ENCODE results near the gene SPDYE4.

- TF ChIP-seq, protein P1, sequence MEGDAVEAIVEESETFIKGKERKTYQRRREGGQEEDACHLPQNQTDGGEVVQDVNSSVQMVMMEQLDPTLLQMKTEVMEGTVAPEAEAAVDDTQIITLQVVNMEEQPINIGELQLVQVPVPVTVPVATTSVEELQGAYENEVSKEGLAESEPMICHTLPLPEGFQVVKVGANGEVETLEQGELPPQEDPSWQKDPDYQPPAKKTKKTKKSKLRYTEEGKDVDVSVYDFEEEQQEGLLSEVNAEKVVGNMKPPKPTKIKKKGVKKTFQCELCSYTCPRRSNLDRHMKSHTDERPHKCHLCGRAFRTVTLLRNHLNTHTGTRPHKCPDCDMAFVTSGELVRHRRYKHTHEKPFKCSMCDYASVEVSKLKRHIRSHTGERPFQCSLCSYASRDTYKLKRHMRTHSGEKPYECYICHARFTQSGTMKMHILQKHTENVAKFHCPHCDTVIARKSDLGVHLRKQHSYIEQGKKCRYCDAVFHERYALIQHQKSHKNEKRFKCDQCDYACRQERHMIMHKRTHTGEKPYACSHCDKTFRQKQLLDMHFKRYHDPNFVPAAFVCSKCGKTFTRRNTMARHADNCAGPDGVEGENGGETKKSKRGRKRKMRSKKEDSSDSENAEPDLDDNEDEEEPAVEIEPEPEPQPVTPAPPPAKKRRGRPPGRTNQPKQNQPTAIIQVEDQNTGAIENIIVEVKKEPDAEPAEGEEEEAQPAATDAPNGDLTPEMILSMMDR (IDR thresholded peaks at IDR 0.05) = no peak
- TF ChIP-seq POLR2AphosphoS5 (IDR thresholded peaks at IDR 0.05; ENCODE audit: low read depth, low read length) (no peak), SIN3A (IDR thresholded peaks at IDR 0.05; ENCODE audit: borderline replicate concordance, insufficient read depth, low read depth, low read length) (no peak), REST (IDR thresholded peaks at IDR 0.05; ENCODE audit: insufficient read depth in 1 of 2, low read depth in 2 of 2, low read length in 1 of 2) (no peak)
These were observed 35.3 kb upstream of the SPDYE4 start for GRCh38 chr17:8793649-8794048.
